LNCaP clone FGC (cell line): ENCODE measurements around the gene PCK1.

Source experiments
- DNase-seq: peaks from one replicate; pipeline ENCODE4 v3.0.0-alpha.2; 2011; ENCODE audit warnings: low read depth
- H3K4me3 ChIP-seq: 2 replicates; pipeline ENCODE4 v1.5.1; 2011; ENCODE audit warnings: mild to moderate bottlenecking, low read depth, low read length, control low read depth
- CTCF ChIP-seq: IDR thresholded peaks from 2 replicates; pipeline ENCODE4 v1.5.1; 2012; ENCODE audit warnings: mild to moderate bottlenecking; ENCODE audit not compliant: control insufficient read depth, insufficient read depth; ENCODE audit errors: extremely low read depth

The PCK1 gene

GRCh38 chr20:57528148-57528547 is 32.8 kb upstream of the PCK1 start:
- no peak overlapping the region for H3K4me3 ChIP-seq
- DNase-seq, result no peak
- TF ChIP-seq CTCF, result no peak

GRCh38 chr20:57529160-57529585 is 31.7 kb upstream of the PCK1 start:
- TF ChIP-seq CTCF, result no peak
- no peak for DNase-seq
- no peak overlapping the region for H3K4me3 ChIP-seq

GRCh38 chr20:57529810-57530209 is 31.1 kb upstream of the PCK1 start:
- no peak for TF ChIP-seq CTCF
- H3K4me3 ChIP-seq, result no peak overlapping the region
- no peak for DNase-seq

- no peak overlapping the region for H3K4me3 ChIP-seq
- DNase-seq, result peak; percentile 39
- no peak for TF ChIP-seq CTCF
Measured at GRCh38 chr20:57530327-57530981, 30.5 kb upstream of the PCK1 start.

- no peak overlapping the region for H3K4me3 ChIP-seq
- TF ChIP-seq CTCF, result no peak
- DNase-seq, result no peak
Measured at GRCh38 chr20:57532104-57532503, 28.8 kb upstream of the PCK1 start.

- DNase-seq, result no peak
- no peak for TF ChIP-seq CTCF
- no peak overlapping the region for H3K4me3 ChIP-seq
Measured at GRCh38 chr20:57535297-57535696, 25.6 kb upstream of the PCK1 start.

GRCh38 chr20:57536120-57536708 is 24.7 kb upstream of the PCK1 start:
- TF ChIP-seq CTCF, result no peak
- no peak for DNase-seq
- H3K4me3 ChIP-seq, result no peak overlapping the region
